Endothelial cell of umbilical vein (primary cell): ENCODE measurements around the gene FHIT.

ENCODE experiments used
- EZH2 ChIP-seq: IDR thresholded peaks from 2 replicates; pipeline ENCODE4 v1.6.1; 2012; ENCODE audit warnings: borderline replicate concordance, low read depth, mild to moderate bottlenecking, moderate library complexity, low read length, inconsistent platforms; ENCODE audit not compliant: severe bottlenecking
- POLR2A ChIP-seq: IDR thresholded peaks from 2 replicates; pipeline ENCODE4 v1.6.1; 2012; ENCODE audit warnings: low read depth, mild to moderate bottlenecking, control low read depth, low read length
- POLR2AphosphoS5 ChIP-seq: IDR thresholded peaks from 2 replicates; pipeline ENCODE4 v1.6.1; 2012; ENCODE audit warnings: low read depth, mild to moderate bottlenecking, control low read depth, low read length, moderate library complexity; ENCODE audit not compliant: insufficient read depth
- TF ChIP-seq, protein P1 (sequence below), 2 donors: IDR thresholded peaks; 1 replicate in 1 of 2; 2 replicates in 1 of 2; pipeline ENCODE4 v1.5.1; 2011; ENCODE audit warnings: low read length in 2 of 2, mild to moderate bottlenecking in 2 of 2, moderate library complexity in 2 of 2, control low read depth in 1 of 2, inconsistent platforms in 1 of 2, low read depth in 1 of 2; ENCODE audit not compliant: insufficient read depth in 1 of 2; ENCODE audit errors: extremely low read depth in 1 of 2

DNA sequence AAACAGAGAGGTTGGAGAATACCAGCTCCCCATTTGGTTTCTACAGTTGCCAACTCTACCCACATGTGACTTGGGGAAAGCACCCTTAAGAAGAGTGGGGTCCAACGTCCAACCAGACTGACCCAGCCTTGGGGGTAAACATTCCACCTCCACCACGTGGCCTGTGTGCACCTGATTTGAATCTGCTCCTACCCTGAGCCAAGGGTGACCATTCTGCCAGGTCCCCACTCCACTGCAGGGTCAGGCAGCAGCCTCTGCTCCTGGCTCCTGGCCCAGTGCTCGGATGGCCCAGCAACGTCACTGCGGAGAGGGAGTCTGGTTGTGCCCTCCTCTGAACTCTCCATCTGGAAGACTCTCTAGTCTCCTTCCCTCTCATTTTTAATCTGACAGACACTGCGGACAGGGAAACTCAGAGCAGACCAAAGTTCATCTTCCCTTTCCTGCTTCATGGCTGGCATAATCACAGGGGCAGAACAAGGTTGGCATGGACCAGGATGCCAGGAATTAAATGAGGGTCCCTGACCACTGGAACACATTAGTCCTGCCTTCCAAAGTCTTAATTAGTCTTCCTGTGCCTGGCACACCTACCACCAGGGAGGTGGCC, 29.4 kb downstream of the FHIT start:
- TF ChIP-seq, protein P1, sequence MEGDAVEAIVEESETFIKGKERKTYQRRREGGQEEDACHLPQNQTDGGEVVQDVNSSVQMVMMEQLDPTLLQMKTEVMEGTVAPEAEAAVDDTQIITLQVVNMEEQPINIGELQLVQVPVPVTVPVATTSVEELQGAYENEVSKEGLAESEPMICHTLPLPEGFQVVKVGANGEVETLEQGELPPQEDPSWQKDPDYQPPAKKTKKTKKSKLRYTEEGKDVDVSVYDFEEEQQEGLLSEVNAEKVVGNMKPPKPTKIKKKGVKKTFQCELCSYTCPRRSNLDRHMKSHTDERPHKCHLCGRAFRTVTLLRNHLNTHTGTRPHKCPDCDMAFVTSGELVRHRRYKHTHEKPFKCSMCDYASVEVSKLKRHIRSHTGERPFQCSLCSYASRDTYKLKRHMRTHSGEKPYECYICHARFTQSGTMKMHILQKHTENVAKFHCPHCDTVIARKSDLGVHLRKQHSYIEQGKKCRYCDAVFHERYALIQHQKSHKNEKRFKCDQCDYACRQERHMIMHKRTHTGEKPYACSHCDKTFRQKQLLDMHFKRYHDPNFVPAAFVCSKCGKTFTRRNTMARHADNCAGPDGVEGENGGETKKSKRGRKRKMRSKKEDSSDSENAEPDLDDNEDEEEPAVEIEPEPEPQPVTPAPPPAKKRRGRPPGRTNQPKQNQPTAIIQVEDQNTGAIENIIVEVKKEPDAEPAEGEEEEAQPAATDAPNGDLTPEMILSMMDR (IDR thresholded peaks at IDR 0.05; ENCODE audit: extremely low read depth in 1 of 2, insufficient read depth in 1 of 2, low read depth in 1 of 2, low read length in 2 of 2), result no peak
- TF ChIP-seq POLR2A (no peak), EZH2 (no peak), POLR2AphosphoS5 (no peak)
